SK-N-SH (cell line): Measurements from ENCODE around the gene NFKB1. TPM values are rescaled to one million over a fixed set of nuclear protein-coding genes. Genes with fewer than 3 reads are reported as not detected.

Experiments used
- CTCF ChIA-PET: fragments of 300-600, 350-600 bp; formaldehyde crosslinking; extraction: SDS; loops from one replicate; lab custom pipeline; 2021; lab: Yijun Ruan, JAX
- POLR2A ChIA-PET: fragments of 350-600 bp; sonication (Branson Sonifier 250); formaldehyde crosslinking; extraction: SDS; loops from one replicate; lab custom pipeline; 2020; ENCODE audit warnings: antibody characterized with exemption, inconsistent platforms; lab: Yijun Ruan, JAX
- DNase-seq: peaks from one replicate; pipeline ENCODE4 v3.0.0; 2012
- H2AFZ ChIP-seq: fragments of 200-600 bp; sonication (generic); 2 replicates; pipeline ENCODE4 v1.8.1; 2016; ENCODE audit warnings: antibody characterized with exemption, mild to moderate bottlenecking, low read depth
- H3F3A ChIP-seq: fragments of 200-600 bp; sonication (generic); replicated peaks from 2 replicates; pipeline ENCODE3; 2016; ENCODE audit warnings: antibody characterized with exemption, mild to moderate bottlenecking; ENCODE audit not compliant: insufficient read depth
- H3K27ac ChIP-seq, 2 experiments: fragments of 200-500 bp in 1 of 2; fragments of 200-600 bp in 1 of 2; sonication (Bioruptor generic) in 1 of 2; sonication (generic), shearing (Covaris generic) in 1 of 2; 2 replicates each; pipeline versions ENCODE4 v1.5.1 to v1.6.1; 2014 to 2016; ENCODE audit warnings: low read depth in 2 of 2, inconsistent platforms in 1 of 2, low read length in 1 of 2, mild to moderate bottlenecking in 1 of 2, mixed read lengths in 1 of 2
- H3K27me3 ChIP-seq: fragments of 200-600 bp; sonication (generic), shearing (Covaris generic); 2 replicates; pipeline ENCODE4 v1.6.1; 2016; ENCODE audit warnings: mixed run types; ENCODE audit not compliant: insufficient read depth
- H3K36me3 ChIP-seq, 2 experiments: fragments of 200-500 bp in 1 of 2; fragments of 200-600 bp in 1 of 2; sonication (Bioruptor generic) in 1 of 2; sonication (generic) in 1 of 2; replicated peaks in 1 of 2; 2 replicates each; pipeline versions ENCODE3 to v1.5.1; 2014 to 2016; ENCODE audit warnings: low read length in 1 of 2, mild to moderate bottlenecking in 1 of 2; ENCODE audit not compliant: insufficient read depth in 2 of 2, control insufficient read depth in 1 of 2
- H3K4me1 ChIP-seq, 2 experiments: fragments of 200-500 bp in 1 of 2; fragments of 200-600 bp in 1 of 2; sonication (Bioruptor generic) in 1 of 2; sonication (generic), shearing (Covaris generic) in 1 of 2; 2 replicates each; pipeline versions ENCODE4 v1.5.1 to v1.6.1; 2014 to 2016; ENCODE audit warnings: low read depth in 1 of 2, low read length in 1 of 2, mixed run types in 1 of 2; ENCODE audit not compliant: insufficient read depth in 2 of 2, control insufficient read depth in 1 of 2
- H3K4me2 ChIP-seq: fragments of 200-600 bp; sonication (generic), shearing (Covaris generic); 2 replicates; pipeline ENCODE4 v1.6.1; 2017; ENCODE audit warnings: mixed run types
- H3K4me3 ChIP-seq, 2 experiments: fragments of 200-500 bp in 1 of 2; fragments of 200-600 bp in 1 of 2; sonication (Bioruptor generic) in 1 of 2; sonication (generic), shearing (Covaris generic) in 1 of 2; 2 replicates each; pipeline versions ENCODE4 v1.5.1 to v1.8.1; 2014 to 2016; ENCODE audit warnings: low read depth in 2 of 2, inconsistent platforms in 1 of 2, low read length in 1 of 2, mild to moderate bottlenecking in 1 of 2, mixed read lengths in 1 of 2, moderate library complexity in 1 of 2
- H3K79me2 ChIP-seq: fragments of 200-600 bp; sonication (generic); 2 replicates; pipeline ENCODE4 v1.8.1; 2017; ENCODE audit warnings: mild to moderate bottlenecking; ENCODE audit not compliant: insufficient read depth
- H3K9ac ChIP-seq: fragments of 200-600 bp; sonication (generic); 2 replicates; pipeline ENCODE4 v1.6.1; 2017; ENCODE audit warnings: mixed run types
- H3K9me2 ChIP-seq: fragments of 200-600 bp; sonication (generic); 2 replicates; pipeline ENCODE4 v1.6.1; 2017; ENCODE audit warnings: mixed run types
- H3K9me3 ChIP-seq: fragments of 200-600 bp; sonication (generic); 2 replicates; pipeline ENCODE4 v1.6.1; 2017; ENCODE audit warnings: mixed run types, mild to moderate bottlenecking, moderate library complexity
- H4K20me1 ChIP-seq: fragments of 200-600 bp; sonication (generic); 2 replicates; pipeline ENCODE4 v1.6.1; 2017; ENCODE audit warnings: mild to moderate bottlenecking, mixed run types; ENCODE audit not compliant: insufficient read depth
- ELF1 ChIP-seq: IDR thresholded peaks from 2 replicates; pipeline ENCODE4 v1.4.0; 2012
- FOXM1 ChIP-seq: IDR thresholded peaks from 2 replicates; pipeline ENCODE4 v1.4.0; 2012; ENCODE audit warnings: low read depth, mild to moderate bottlenecking
- GABPA ChIP-seq: IDR thresholded peaks from 2 replicates; pipeline ENCODE4 v1.4.0; 2012; ENCODE audit warnings: low read depth, mild to moderate bottlenecking
- GATA2 ChIP-seq: sonication (generic); formaldehyde crosslinking; IDR thresholded peaks from 2 replicates; pipeline ENCODE4 v1.5.0; 2020; ENCODE audit warnings: mild to moderate bottlenecking, missing genetic modification reagents
- JUND ChIP-seq: IDR thresholded peaks from 2 replicates; pipeline ENCODE4 v1.4.0; 2012
- MAX ChIP-seq: IDR thresholded peaks from 2 replicates; pipeline ENCODE4 v1.4.0; 2012; ENCODE audit warnings: low read depth
- POLR2AphosphoS5 ChIP-seq: IDR thresholded peaks from 2 replicates; pipeline ENCODE4 v1.6.1; 2012; ENCODE audit warnings: low read depth, low read length
- RXRA ChIP-seq: IDR thresholded peaks from 2 replicates; pipeline ENCODE4 v1.4.0; 2012; ENCODE audit warnings: low read depth, mild to moderate bottlenecking, borderline replicate concordance
- SMC3 ChIP-seq: IDR thresholded peaks from 2 replicates; pipeline ENCODE4 v1.6.1; 2012; ENCODE audit warnings: low read depth, low read length, improper control_type of control experiment
- USF1 ChIP-seq: IDR thresholded peaks from 2 replicates; pipeline ENCODE4 v1.4.0; 2012; ENCODE audit warnings: low read depth, borderline replicate concordance
- USF2 ChIP-seq: fragments of 150-350 bp; IDR thresholded peaks from 2 replicates; pipeline ENCODE4 v1.6.1; 2017; ENCODE audit warnings: antibody characterized with exemption, low read length, low read depth, borderline replicate concordance
- YY1 ChIP-seq: IDR thresholded peaks from 2 replicates; pipeline ENCODE4 v1.4.0; 2012; ENCODE audit warnings: low read depth, mild to moderate bottlenecking
- ZBTB33 ChIP-seq: IDR thresholded peaks from 2 replicates; pipeline ENCODE4 v1.4.0; 2012; ENCODE audit warnings: low read depth, borderline replicate concordance
- WGBS: methylation state at CpG from one replicate; pipeline ENCODE4 v1.1.6; 2017; ENCODE audit warnings: low lambda C conversion rate; 5-methylcytosine and 5-hydroxymethylcytosine counted together
- polyA plus RNA-seq, 3 experiments: library from polyadenylated mRNA; depleted of rRNA; stranded (reverse); fragments of >200 nt; gene quantifications; 2 replicates each; pipeline ENCODE4 v1.2.3, GENCODE V29; 2012

Gene NFKB1
- polyA plus RNA-seq, 1 of the 3 experiments (the other 2 are of a cell fraction), result 14.1 TPM

- TF ChIP-seq USF2 (no peak), GATA2 (no peak), MAX (no peak), ELF1 (no peak), GABPA (no peak), RXRA (no peak), SMC3 (no peak), USF1 (no peak), JUND (no peak), ZBTB33 (no peak), POLR2AphosphoS5 (no peak), YY1 (no peak)
- Histone ChIP-seq H3K27me3 (no peaks in the 10 kb centered on the region), H4K20me1 (no peaks in the 10 kb centered on the region), H3K9me2 (no peaks in the 10 kb centered on the region), H3K9me3 (no peaks in the 10 kb centered on the region), H2AFZ (no peak overlapping the region), H3F3A (no peaks in the 10 kb centered on the region), H3K4me3 (no peak overlapping the region), H3K27ac (no peak overlapping the region), H3K4me2 (no peak overlapping the region), H3K36me3 (peaks cover 48 to 67% of the 10 kb centered on the region in 2 experiments), H3K79me2 (no peaks in the 10 kb centered on the region), H3K4me1 (no peaks in the 10 kb centered on the region), H3K9ac (no peak overlapping the region)
- ChIA-PET CTCF (no interaction called here), POLR2A (no interaction called here)
- no peak for DNase-seq
- WGBS, result 94% methylated on average over 2 of the region's 2 CpGs
These were observed 103.2 kb downstream of the NFKB1 start for GRCh38 chr4:102604222-102604940.

- no peaks in the 10 kb centered on the region for H3K9me2 ChIP-seq
- no peak overlapping the region for H3K9ac ChIP-seq
- CTCF ChIA-PET, result interaction anchor here (0.9 to 1.0 kb wide), 2 partner anchors 17 to 20 kb away, joined by 3 read pairs; no protein-coding TSS in a partner anchor
- H3K4me3 ChIP-seq, result no peak overlapping the region
- peaks cover 49 to 69% of the 10 kb centered on the region in 2 experiments for H3K36me3 ChIP-seq
- TF ChIP-seq JUND (no peak), FOXM1 (no peak), SMC3 (no peak), MAX (no peak)
- TF ChIP-seq, all 33 proteins: peak for 0
- POLR2A ChIA-PET, result no interaction called here
- Histone ChIP-seq H3K4me1 (no peaks in the 10 kb centered on the region), H3K9me3 (no peaks in the 10 kb centered on the region), H3F3A (no peaks in the 10 kb centered on the region), H3K27me3 (no peaks in the 10 kb centered on the region), H3K4me2 (no peak overlapping the region), H3K79me2 (no peaks in the 10 kb centered on the region), H2AFZ (no peak overlapping the region), H3K27ac (no peak overlapping the region), H4K20me1 (no peaks in the 10 kb centered on the region)
- DNase-seq, result no peak
- 100% methylated on average over 3 of the region's 3 CpGs for WGBS
These were observed 105.1 kb downstream of the NFKB1 start for GRCh38 chr4:102606261-102606660.
